GM18870 (cell line): Measurements from ENCODE around the gene ITK.
A peak's percentile ranks its signal among the peaks of the same experiment; 100 is the strongest.

ENCODE experiments used
- ATAC-seq: cut with Tn5 transposase; IDR thresholded peaks from one replicate; pipeline ENCODE4 v1.9.1; 2021; ENCODE audit warnings: moderate library complexity; ENCODE audit not compliant: unreplicated experiment

ITK gene

GRCh38 chr5:157245476-157245875, 64.8 kb downstream of the ITK start:
- ATAC-seq, result no peak

- ATAC-seq, result no peak
These were observed 65.2 kb downstream of the ITK start for GRCh38 chr5:157245886-157246285.

- no peak for ATAC-seq
These were observed 66.6 kb downstream of the ITK start for GRCh38 chr5:157247267-157247666.

- no peak for ATAC-seq
These were observed 68.3 kb downstream of the ITK start for GRCh38 chr5:157248821-157249470.

- ATAC-seq, result peak; percentile 93
These were observed 72.2 kb downstream of the ITK start for GRCh38 chr5:157252711-157253465.

GRCh38 chr5:157253547-157253946, 72.9 kb downstream of the ITK start:
- ATAC-seq, result peak; percentile 38

- no peak for ATAC-seq
These were observed 77.8 kb downstream of the ITK start for GRCh38 chr5:157258450-157258849.

GRCh38 chr5:157259699-157260098, 79.1 kb downstream of the ITK start:
- ATAC-seq, result no peak

- ATAC-seq, result no peak
These were observed 83.0 kb downstream of the ITK start for GRCh38 chr5:157263496-157264090.

GRCh38 chr5:157265714-157266285, 85.2 kb downstream of the ITK start, which contains the start of gene CYFIP2:
TSS of gene CYFIP2 (plus strand) at chr5:157266123. CDS start at chr5:157285362, 19,239 bp downstream.
- ATAC-seq, result peak; percentile 50

- peak; percentile 36 for ATAC-seq
These were observed 85.8 kb downstream of the ITK start for GRCh38 chr5:157266286-157267007.

- ATAC-seq, result no peak
These were observed 86.4 kb downstream of the ITK start for GRCh38 chr5:157267025-157267424.

GRCh38 chr5:157267761-157268480, 87.3 kb downstream of the ITK start:
- no peak for ATAC-seq

- no peak for ATAC-seq
These were observed 88.6 kb downstream of the ITK start for GRCh38 chr5:157269165-157269671.

GRCh38 chr5:157269761-157270272, 89.2 kb downstream of the ITK start:
- no peak for ATAC-seq

- ATAC-seq, result no peak
These were observed 90.1 kb downstream of the ITK start for GRCh38 chr5:157270771-157271170.

- ATAC-seq, result peak; percentile 85
These were observed 91.2 kb downstream of the ITK start for GRCh38 chr5:157271740-157272271.

- ATAC-seq, result peak; percentile 43
These were observed 92.5 kb downstream of the ITK start for GRCh38 chr5:157273131-157273556.

GRCh38 chr5:157275403-157275802, 94.8 kb downstream of the ITK start:
- no peak for ATAC-seq
